Endothelial cell of umbilical vein (primary cell): ENCODE data around the gene NLN. TPM values are rescaled to one million over a fixed set of nuclear protein-coding genes. Genes with fewer than 3 reads are reported as not detected.
A peak's percentile ranks its signal among the peaks of the same experiment; 100 is the strongest.

Experiments used
- BruUV-seq: library from RNA; stranded (reverse); fragments of 400-500 nt; replicated peaks from 2 replicates; lab custom pipeline; 2021; lab: Mats Ljungman, UMichigan
- CTCF ChIA-PET: fragments of 300-600, 350-600 bp; sonication (Branson Sonifier 250); formaldehyde crosslinking; loops from one replicate; lab custom pipeline; 2021; ENCODE audit warnings: antibody characterized with exemption, inconsistent platforms; lab: Charles Lee
- POLR2A ChIA-PET: fragments of 300-600, 350-600 bp; sonication (Branson Sonifier 250); formaldehyde crosslinking; loops from one replicate; lab custom pipeline; 2021; ENCODE audit warnings: antibody characterized with exemption, inconsistent platforms; lab: Charles Lee
- DNase-seq: peaks from one replicate; pipeline ENCODE4 v3.0.0-alpha.2; 2011; ENCODE audit warnings: low read depth, low spot score
- FAIRE-seq: peaks from 2 replicates; lab custom pipeline; 2011; peaks lifted over from hg19 to GRCh38; lab: Jason Lieb, UNC
- H2AFZ ChIP-seq: 2 replicates; pipeline ENCODE4 v1.6.0; 2012; ENCODE audit warnings: low read depth, low read length, control low read depth, inconsistent platforms
- H3K27ac ChIP-seq: 2 replicates; pipeline ENCODE4 v1.5.1; 2011; ENCODE audit warnings: low read depth, mild to moderate bottlenecking, control low read depth, low read length, moderate library complexity; ENCODE audit not compliant: insufficient read depth
- H3K27me3 ChIP-seq, 2 experiments: 2 replicates each; pipeline versions ENCODE4 v1.6.0 to v1.6.1; 2011; ENCODE audit warnings: low read length in 2 of 2, mixed read lengths in 1 of 2; ENCODE audit not compliant: control insufficient read depth in 2 of 2, insufficient read depth in 2 of 2
- H3K36me3 ChIP-seq, 2 experiments: 2 replicates in 1 of 2; 3 replicates in 1 of 2; pipeline ENCODE4 v1.5.1; 2011; ENCODE audit warnings: low read length in 2 of 2, mild to moderate bottlenecking in 1 of 2, moderate library complexity in 1 of 2; ENCODE audit not compliant: control insufficient read depth in 2 of 2, insufficient read depth in 2 of 2; ENCODE audit errors: extremely low read depth in 1 of 2
- H3K4me1 ChIP-seq: 3 replicates; pipeline ENCODE4 v1.5.1; 2011; ENCODE audit warnings: mild to moderate bottlenecking, low read length; ENCODE audit not compliant: control insufficient read depth, insufficient read depth; ENCODE audit errors: extremely low read depth
- H3K4me2 ChIP-seq: 2 replicates; pipeline ENCODE4 v1.6.1; 2011; ENCODE audit warnings: low read length, control low read depth, mixed read lengths; ENCODE audit not compliant: insufficient read depth
- H3K4me3 ChIP-seq, 3 experiments: fragments of 200-600 bp in 1 of 3; sonication (generic), shearing (Covaris generic) in 1 of 3; replicated peaks in 1 of 3; 2 replicates each; pipeline ENCODE4 v1.5.1; 2011 to 2016; ENCODE audit warnings: control low read depth in 3 of 3, low read length in 3 of 3, mild to moderate bottlenecking in 2 of 3, inconsistent platforms in 1 of 3, low read depth in 1 of 3, moderate library complexity in 1 of 3; ENCODE audit not compliant: insufficient read depth in 1 of 3
- H3K79me2 ChIP-seq: 2 replicates; pipeline ENCODE4 v1.6.0; 2012; ENCODE audit warnings: low read length, inconsistent platforms; ENCODE audit not compliant: control insufficient read depth, insufficient read depth
- H3K9ac ChIP-seq: replicated peaks from 2 replicates; pipeline ENCODE3; 2011; ENCODE audit warnings: low read length, control low read depth; ENCODE audit not compliant: insufficient read depth; ENCODE audit errors: extremely low read depth
- H3K9me1 ChIP-seq: replicated peaks from 3 replicates; pipeline ENCODE4 v1.6.0; 2011; ENCODE audit warnings: mild to moderate bottlenecking, low read length; ENCODE audit not compliant: control insufficient read depth, insufficient read depth; ENCODE audit errors: extremely low read depth
- H3K9me3 ChIP-seq: replicated peaks from 2 replicates; pipeline ENCODE4 v1.5.1; 2012; ENCODE audit warnings: low read length, inconsistent platforms; ENCODE audit not compliant: control insufficient read depth, insufficient read depth
- H4K20me1 ChIP-seq: replicated peaks from 2 replicates; pipeline ENCODE3; 2011; ENCODE audit warnings: mild to moderate bottlenecking, low read length; ENCODE audit not compliant: control insufficient read depth, insufficient read depth; ENCODE audit errors: extremely low read depth
- EZH2 ChIP-seq: IDR thresholded peaks from 2 replicates; pipeline ENCODE4 v1.6.1; 2012; ENCODE audit warnings: borderline replicate concordance, low read depth, mild to moderate bottlenecking, moderate library complexity, low read length, inconsistent platforms; ENCODE audit not compliant: severe bottlenecking
- FOS ChIP-seq: IDR thresholded peaks from 2 replicates; pipeline ENCODE4 v1.6.1; 2011; ENCODE audit warnings: mild to moderate bottlenecking, low read length, moderate library complexity, borderline replicate concordance; ENCODE audit not compliant: insufficient read depth
- GATA2 ChIP-seq: IDR thresholded peaks from 2 replicates; pipeline ENCODE4 v1.7.0; 2011; ENCODE audit warnings: low read depth, mild to moderate bottlenecking, moderate library complexity, mixed read lengths, low read length; ENCODE audit not compliant: insufficient read length, insufficient read depth
- JUN ChIP-seq: IDR thresholded peaks from 2 replicates; pipeline ENCODE4 v1.6.1; 2011; ENCODE audit warnings: borderline replicate concordance, low read depth; ENCODE audit not compliant: insufficient read length, insufficient read depth
- MYC ChIP-seq: IDR thresholded peaks from one replicate; pipeline ENCODE4 v1.6.1; 2011; ENCODE audit warnings: mild to moderate bottlenecking, low read depth, low read length
- POLR2A ChIP-seq: IDR thresholded peaks from 2 replicates; pipeline ENCODE4 v1.6.1; 2012; ENCODE audit warnings: low read depth, mild to moderate bottlenecking, control low read depth, low read length
- POLR2AphosphoS5 ChIP-seq: IDR thresholded peaks from 2 replicates; pipeline ENCODE4 v1.6.1; 2012; ENCODE audit warnings: low read depth, mild to moderate bottlenecking, control low read depth, low read length, moderate library complexity; ENCODE audit not compliant: insufficient read depth
- dilution Hi-C: fragments of 300-500 bp; cut with MboI; formaldehyde crosslinking; loops from one replicate; pipeline ENCODE4 v1.15.0; 2019; ENCODE audit warnings: low sequenced_read_pairs; ENCODE audit not compliant: extremely low pct_ligation_motif_present
- intact Hi-C: fragments of 100-400 bp; cut with micrococcal nuclease; formaldehyde crosslinking; loops from one replicate; pipeline ENCODE4 v1.10.0; 2022
- polyA plus RNA-seq, 4 experiments: library from polyadenylated mRNA; depleted of rRNA in 3 of 4; stranded (reverse) in 3 of 4; unstranded in 1 of 4; fragments of >200 nt; gene quantifications; 2 replicates each; pipeline versions ENCODE4 v1.2.1 to v1.2.3, GENCODE V29; 2011 to 2012; ENCODE audit warnings: missing spikeins in 1 of 4
- total RNA-seq: library from RNA; stranded (reverse); gene quantifications from 2 replicates; pipeline ENCODE4 v1.2.3, GENCODE V29; 2021
- TF ChIP-seq, protein P1 (sequence below), 2 donors: IDR thresholded peaks; 1 replicate in 1 of 2; 2 replicates in 1 of 2; pipeline ENCODE4 v1.5.1; 2011; ENCODE audit warnings: low read length in 2 of 2, mild to moderate bottlenecking in 2 of 2, moderate library complexity in 2 of 2, control low read depth in 1 of 2, inconsistent platforms in 1 of 2, low read depth in 1 of 2; ENCODE audit not compliant: insufficient read depth in 1 of 2; ENCODE audit errors: extremely low read depth in 1 of 2
- TF ChIP-seq, protein P2 (sequence below): IDR thresholded peaks from 2 replicates; pipeline ENCODE4 v1.6.1; 2011; ENCODE audit not compliant: insufficient read depth, insufficient read length

Gene NLN
- total and polyA plus RNA-seq, 2 donors (not counting 3 experiments of a cell fraction or from before 2014, with no cell fraction given) = 14.2 to 63.3 TPM

- Histone ChIP-seq H3K4me2 (peak overlapping the region; percentile 65), H3K4me1 (peaks cover 11% of the 10 kb centered on the region), H3K9ac (peak overlapping the region; percentile 35), H3K27ac (peak overlapping the region; percentile 80), H3K9me1 (no peaks in the 10 kb centered on the region), H3K9me3 (no peaks in the 10 kb centered on the region), H3K4me3 (no peak overlapping the region), H3K27me3 (no peaks in the 10 kb centered on the region), H3K79me2 (no peaks in the 10 kb centered on the region), H3K36me3 (no peaks in the 10 kb centered on the region), H2AFZ (peak overlapping the region; percentile 72), H4K20me1 (no peaks in the 10 kb centered on the region)
- dilution Hi-C loops (no loop called here), intact Hi-C loops (loop anchor here (1.0 kb wide), 1 partner anchor 59 kb away; the partner anchor contains the start of gene ERBIN)
- BruUV-seq = TSS peak; percentile 96
- DNase-seq (no peak), FAIRE-seq (no peak)
- peak; percentile 33 for TF ChIP-seq GATA2
- TF ChIP-seq, protein P1, sequence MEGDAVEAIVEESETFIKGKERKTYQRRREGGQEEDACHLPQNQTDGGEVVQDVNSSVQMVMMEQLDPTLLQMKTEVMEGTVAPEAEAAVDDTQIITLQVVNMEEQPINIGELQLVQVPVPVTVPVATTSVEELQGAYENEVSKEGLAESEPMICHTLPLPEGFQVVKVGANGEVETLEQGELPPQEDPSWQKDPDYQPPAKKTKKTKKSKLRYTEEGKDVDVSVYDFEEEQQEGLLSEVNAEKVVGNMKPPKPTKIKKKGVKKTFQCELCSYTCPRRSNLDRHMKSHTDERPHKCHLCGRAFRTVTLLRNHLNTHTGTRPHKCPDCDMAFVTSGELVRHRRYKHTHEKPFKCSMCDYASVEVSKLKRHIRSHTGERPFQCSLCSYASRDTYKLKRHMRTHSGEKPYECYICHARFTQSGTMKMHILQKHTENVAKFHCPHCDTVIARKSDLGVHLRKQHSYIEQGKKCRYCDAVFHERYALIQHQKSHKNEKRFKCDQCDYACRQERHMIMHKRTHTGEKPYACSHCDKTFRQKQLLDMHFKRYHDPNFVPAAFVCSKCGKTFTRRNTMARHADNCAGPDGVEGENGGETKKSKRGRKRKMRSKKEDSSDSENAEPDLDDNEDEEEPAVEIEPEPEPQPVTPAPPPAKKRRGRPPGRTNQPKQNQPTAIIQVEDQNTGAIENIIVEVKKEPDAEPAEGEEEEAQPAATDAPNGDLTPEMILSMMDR (IDR thresholded peaks at IDR 0.05; ENCODE audit: extremely low read depth in 1 of 2, insufficient read depth in 1 of 2, low read depth in 1 of 2, low read length in 2 of 2) = no peak
- CTCF ChIA-PET = no interaction called here
- POLR2A ChIA-PET = no interaction called here
Measured at GRCh38 chr5:65866837-65867521, 145.0 kb downstream of the NLN start.

DNA sequence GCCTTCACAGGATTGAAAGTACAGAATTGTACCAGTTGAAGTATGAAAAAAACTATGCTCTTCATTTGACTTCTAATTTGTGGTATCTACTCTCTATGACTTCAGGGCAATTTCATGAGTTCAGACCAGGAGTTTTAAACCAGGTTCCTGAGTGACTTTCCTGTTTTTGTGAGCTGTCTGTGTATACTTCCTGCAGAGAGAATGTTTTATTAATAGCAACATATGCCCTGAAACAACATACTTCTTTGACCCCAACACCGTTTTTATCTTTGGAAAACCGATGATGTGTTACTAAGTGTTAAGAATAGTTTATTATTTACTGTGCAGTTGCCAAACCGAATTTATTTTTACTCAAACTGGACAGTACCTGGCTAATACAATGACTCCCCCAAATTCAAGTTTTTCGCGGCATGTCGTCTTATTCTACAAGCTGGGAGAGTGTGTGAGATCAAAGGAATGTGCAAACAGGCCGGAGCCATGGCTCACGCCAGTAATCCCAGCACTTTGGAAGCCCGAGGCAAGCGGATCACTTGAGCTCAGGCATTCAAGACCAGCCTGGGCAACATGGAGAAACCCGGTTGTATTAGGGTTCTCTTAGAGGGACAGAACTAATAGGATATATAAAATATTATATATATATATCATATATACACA is 145.7 kb downstream of the NLN start:
- Histone ChIP-seq H4K20me1 (no peaks in the 10 kb centered on the region), H3K4me2 (peak overlapping the region; percentile 65), H3K4me3 (no peak overlapping the region), H3K9me3 (no peaks in the 10 kb centered on the region), H2AFZ (peak overlapping the region; percentile 72), H3K79me2 (no peaks in the 10 kb centered on the region), H3K9me1 (no peaks in the 10 kb centered on the region), H3K4me1 (peaks cover 11% of the 10 kb centered on the region), H3K9ac (peak overlapping the region; percentile 35), H3K27ac (peak overlapping the region; percentile 80), H3K36me3 (no peaks in the 10 kb centered on the region), H3K27me3 (no peaks in the 10 kb centered on the region)
- CTCF ChIA-PET = no interaction called here
- DNase-seq = peak; percentile 75
- dilution Hi-C loops (no loop called here), intact Hi-C loops (loop anchor here (1.0 kb wide), 1 partner anchor 59 kb away; the partner anchor contains the start of gene ERBIN)
- FAIRE-seq = peak; percentile 82
- POLR2A ChIA-PET = no interaction called here
- BruUV-seq = TSS peak; percentile 52
- TF ChIP-seq MYC (no peak), GATA2 (no peak), POLR2A (no peak), EZH2 (no peak), JUN (peak; percentile 53), FOS (no peak), POLR2AphosphoS5 (peak; percentile 38)
- TF ChIP-seq, protein P2, sequence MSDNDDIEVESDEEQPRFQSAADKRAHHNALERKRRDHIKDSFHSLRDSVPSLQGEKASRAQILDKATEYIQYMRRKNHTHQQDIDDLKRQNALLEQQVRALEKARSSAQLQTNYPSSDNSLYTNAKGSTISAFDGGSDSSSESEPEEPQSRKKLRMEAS = no peak
- TF ChIP-seq, protein P1 (IDR thresholded peaks at IDR 0.05; ENCODE audit: extremely low read depth in 1 of 2, insufficient read depth in 1 of 2, low read depth in 1 of 2, low read length in 2 of 2) = no peak
